ENCODE measurements around the gene C16orf46.

Gene C16orf46

GRCh38 chr16:81080233-81080632 is 3.2 kb upstream of the C16orf46 start:
- Histone ChIP-seq H3K4me1 (ENCODE audit: control insufficient read depth, insufficient read depth, low read length, poor library complexity, severe bottlenecking) (no peaks in the 10 kb centered on the region), H3K36me3 (ENCODE audit: control insufficient read depth, insufficient read depth, low read length) (no peaks in the 10 kb centered on the region), H3K4me3 (ENCODE audit: insufficient read depth, low read depth, low read length, poor library complexity, severe bottlenecking) (no peak overlapping the region), H3K27me3 (replicated peaks; ENCODE audit: control insufficient read depth, insufficient read depth, low read length, poor library complexity, severe bottlenecking) (no peaks in the 10 kb centered on the region), H3K27ac (ENCODE audit: insufficient read depth, low read length, poor library complexity, severe bottlenecking) (no peak overlapping the region), H3K9me3 (ENCODE audit: control insufficient read depth, low read length) (no peaks in the 10 kb centered on the region)
- DNase-seq: no peak

GRCh38 chr16:81076566-81077075 is 417 bp downstream of the C16orf46 start:
- peak; percentile 86 to 90 (median 88) for DNase-seq
- Histone ChIP-seq H3K9me3 (ENCODE audit: control insufficient read depth, low read length) (no peaks in the 10 kb centered on the region), H3K4me3 (ENCODE audit: insufficient read depth, low read depth, low read length, poor library complexity, severe bottlenecking) (peak overlapping the region; percentile 69), H3K27ac (ENCODE audit: insufficient read depth, low read length, poor library complexity, severe bottlenecking) (peak overlapping the region; percentile 94), H3K27me3 (replicated peaks; ENCODE audit: control insufficient read depth, insufficient read depth, low read length, poor library complexity, severe bottlenecking) (no peaks in the 10 kb centered on the region), H3K36me3 (ENCODE audit: control insufficient read depth, insufficient read depth, low read length) (no peaks in the 10 kb centered on the region), H3K4me1 (ENCODE audit: control insufficient read depth, insufficient read depth, low read length, poor library complexity, severe bottlenecking) (no peaks in the 10 kb centered on the region)

GRCh38 chr16:81073560-81074330 is 3.3 kb downstream of the C16orf46 start:
- H3K27me3 ChIP-seq (replicated peaks; ENCODE audit: control insufficient read depth, insufficient read depth, low read length, poor library complexity, severe bottlenecking): no peaks in the 10 kb centered on the region
- H3K36me3 ChIP-seq (ENCODE audit: control insufficient read depth, insufficient read depth, low read length): no peaks in the 10 kb centered on the region
- H3K9me3 ChIP-seq (ENCODE audit: control insufficient read depth, low read length): no peaks in the 10 kb centered on the region
- H3K4me1 ChIP-seq (ENCODE audit: control insufficient read depth, insufficient read depth, low read length, poor library complexity, severe bottlenecking): no peaks in the 10 kb centered on the region
- no peak overlapping the region for H3K27ac ChIP-seq (ENCODE audit: insufficient read depth, low read length, poor library complexity, severe bottlenecking)
- no peak for DNase-seq
- H3K4me3 ChIP-seq (ENCODE audit: insufficient read depth, low read depth, low read length, poor library complexity, severe bottlenecking): no peak overlapping the region

GRCh38 chr16:81071805-81072204 is 5.2 kb downstream of the C16orf46 start:
- no peaks in the 10 kb centered on the region for H3K4me1 ChIP-seq (ENCODE audit: control insufficient read depth, insufficient read depth, low read length, poor library complexity, severe bottlenecking)
- H3K27ac ChIP-seq (ENCODE audit: insufficient read depth, low read length, poor library complexity, severe bottlenecking): no peak overlapping the region
- H3K4me3 ChIP-seq (ENCODE audit: insufficient read depth, low read depth, low read length, poor library complexity, severe bottlenecking): no peak overlapping the region
- no peaks in the 10 kb centered on the region for H3K36me3 ChIP-seq (ENCODE audit: control insufficient read depth, insufficient read depth, low read length)
- H3K9me3 ChIP-seq (ENCODE audit: control insufficient read depth, low read length): no peaks in the 10 kb centered on the region
- DNase-seq: no peak
- H3K27me3 ChIP-seq (replicated peaks; ENCODE audit: control insufficient read depth, insufficient read depth, low read length, poor library complexity, severe bottlenecking): no peaks in the 10 kb centered on the region

GRCh38 chr16:81070979-81071378 is 6.1 kb downstream of the C16orf46 start:
- Histone ChIP-seq H3K27ac (ENCODE audit: insufficient read depth, low read length, poor library complexity, severe bottlenecking) (no peak overlapping the region), H3K9me3 (ENCODE audit: control insufficient read depth, low read length) (no peaks in the 10 kb centered on the region), H3K4me1 (ENCODE audit: control insufficient read depth, insufficient read depth, low read length, poor library complexity, severe bottlenecking) (no peaks in the 10 kb centered on the region), H3K36me3 (ENCODE audit: control insufficient read depth, insufficient read depth, low read length) (no peaks in the 10 kb centered on the region), H3K27me3 (replicated peaks; ENCODE audit: control insufficient read depth, insufficient read depth, low read length, poor library complexity, severe bottlenecking) (no peaks in the 10 kb centered on the region), H3K4me3 (ENCODE audit: insufficient read depth, low read depth, low read length, poor library complexity, severe bottlenecking) (no peak overlapping the region)
- no peak for DNase-seq

- DNase-seq: no peak
These were observed 8.0 kb downstream of the C16orf46 start for GRCh38 chr16:81069063-81069462.

GRCh38 chr16:81067166-81067565 is 9.9 kb downstream of the C16orf46 start:
- Histone ChIP-seq H3K4me3 (ENCODE audit: insufficient read depth, low read depth, low read length, poor library complexity, severe bottlenecking) (no peak overlapping the region), H3K9me3 (ENCODE audit: control insufficient read depth, low read length) (no peaks in the 10 kb centered on the region), H3K4me1 (ENCODE audit: control insufficient read depth, insufficient read depth, low read length, poor library complexity, severe bottlenecking) (no peaks in the 10 kb centered on the region), H3K27ac (ENCODE audit: insufficient read depth, low read length, poor library complexity, severe bottlenecking) (no peak overlapping the region), H3K27me3 (replicated peaks; ENCODE audit: control insufficient read depth, insufficient read depth, low read length, poor library complexity, severe bottlenecking) (no peaks in the 10 kb centered on the region), H3K36me3 (ENCODE audit: control insufficient read depth, insufficient read depth, low read length) (no peaks in the 10 kb centered on the region)
- no peak for DNase-seq

More at GRCh38 chr16:81069063-81069462, 8.0 kb downstream of the C16orf46 start:
- no peaks in the 10 kb centered on the region for H3K4me1 ChIP-seq (ENCODE audit: control insufficient read depth, insufficient read depth, low read length, poor library complexity, severe bottlenecking)
- H3K9me3 ChIP-seq (ENCODE audit: control insufficient read depth, low read length): no peaks in the 10 kb centered on the region
- no peaks in the 10 kb centered on the region for H3K27me3 ChIP-seq (replicated peaks; ENCODE audit: control insufficient read depth, insufficient read depth, low read length, poor library complexity, severe bottlenecking)
- no peaks in the 10 kb centered on the region for H3K36me3 ChIP-seq (ENCODE audit: control insufficient read depth, insufficient read depth, low read length)
- no peak overlapping the region for H3K4me3 ChIP-seq (ENCODE audit: insufficient read depth, low read depth, low read length, poor library complexity, severe bottlenecking)
- H3K27ac ChIP-seq (ENCODE audit: insufficient read depth, low read length, poor library complexity, severe bottlenecking): no peak overlapping the region

- Histone ChIP-seq H3K4me3 (ENCODE audit: insufficient read depth, low read depth, low read length, poor library complexity, severe bottlenecking) (no peak overlapping the region), H3K27me3 (replicated peaks; ENCODE audit: control insufficient read depth, insufficient read depth, low read length, poor library complexity, severe bottlenecking) (no peaks in the 10 kb centered on the region), H3K36me3 (ENCODE audit: control insufficient read depth, insufficient read depth, low read length) (no peaks in the 10 kb centered on the region), H3K9me3 (ENCODE audit: control insufficient read depth, low read length) (no peaks in the 10 kb centered on the region), H3K4me1 (ENCODE audit: control insufficient read depth, insufficient read depth, low read length, poor library complexity, severe bottlenecking) (no peaks in the 10 kb centered on the region), H3K27ac (ENCODE audit: insufficient read depth, low read length, poor library complexity, severe bottlenecking) (no peak overlapping the region)
- no peak for DNase-seq
These were observed 10.4 kb downstream of the C16orf46 start for GRCh38 chr16:81066681-81067080.

- Histone ChIP-seq H3K36me3 (ENCODE audit: control insufficient read depth, insufficient read depth, low read length) (no peaks in the 10 kb centered on the region), H3K4me3 (ENCODE audit: insufficient read depth, low read depth, low read length, poor library complexity, severe bottlenecking) (no peak overlapping the region), H3K4me1 (ENCODE audit: control insufficient read depth, insufficient read depth, low read length, poor library complexity, severe bottlenecking) (no peaks in the 10 kb centered on the region), H3K9me3 (ENCODE audit: control insufficient read depth, low read length) (no peaks in the 10 kb centered on the region), H3K27me3 (replicated peaks; ENCODE audit: control insufficient read depth, insufficient read depth, low read length, poor library complexity, severe bottlenecking) (no peaks in the 10 kb centered on the region), H3K27ac (ENCODE audit: insufficient read depth, low read length, poor library complexity, severe bottlenecking) (no peak overlapping the region)
- no peak for DNase-seq
These were observed 15.0 kb downstream of the C16orf46 start for GRCh38 chr16:81061871-81062608.

GRCh38 chr16:81061307-81061640 is 15.8 kb downstream of the C16orf46 start:
- Histone ChIP-seq H3K4me3 (ENCODE audit: insufficient read depth, low read depth, low read length, poor library complexity, severe bottlenecking) (no peak overlapping the region), H3K4me1 (ENCODE audit: control insufficient read depth, insufficient read depth, low read length, poor library complexity, severe bottlenecking) (no peaks in the 10 kb centered on the region), H3K9me3 (ENCODE audit: control insufficient read depth, low read length) (no peaks in the 10 kb centered on the region), H3K27ac (ENCODE audit: insufficient read depth, low read length, poor library complexity, severe bottlenecking) (no peak overlapping the region), H3K27me3 (replicated peaks; ENCODE audit: control insufficient read depth, insufficient read depth, low read length, poor library complexity, severe bottlenecking) (no peaks in the 10 kb centered on the region), H3K36me3 (ENCODE audit: control insufficient read depth, insufficient read depth, low read length) (no peaks in the 10 kb centered on the region)
- no peak for DNase-seq
